H54 (cell line): Measurements from ENCODE around the gene MARCHF6.
A peak's percentile ranks its signal among the peaks of the same experiment; 100 is the strongest.
"Not testable (repeated sequence)": the region's sequence is repeated elsewhere in the genome, so short reads cannot be mapped to it uniquely, and the experiment has no call there.

Experiments
- DNase-seq: peaks from one replicate; pipeline ENCODE4 v3.0.0; 2011; ENCODE audit warnings: low spot score, mixed read lengths; ENCODE audit not compliant: insufficient read length
- FAIRE-seq: peaks from 3 replicates; lab custom pipeline; 2011; peaks lifted over from hg19 to GRCh38; lab: Jason Lieb, UNC
- POLR2A ChIP-seq: IDR thresholded peaks from 2 replicates; pipeline ENCODE4 v1.6.1; 2011; ENCODE audit warnings: low read depth, mild to moderate bottlenecking, low read length

The MARCHF6 gene

GRCh38 chr5:10367579-10367978 is 14.1 kb downstream of the MARCHF6 start:
- DNase-seq (no peak), FAIRE-seq (no peak)
- no peak for TF ChIP-seq POLR2A

DNA sequence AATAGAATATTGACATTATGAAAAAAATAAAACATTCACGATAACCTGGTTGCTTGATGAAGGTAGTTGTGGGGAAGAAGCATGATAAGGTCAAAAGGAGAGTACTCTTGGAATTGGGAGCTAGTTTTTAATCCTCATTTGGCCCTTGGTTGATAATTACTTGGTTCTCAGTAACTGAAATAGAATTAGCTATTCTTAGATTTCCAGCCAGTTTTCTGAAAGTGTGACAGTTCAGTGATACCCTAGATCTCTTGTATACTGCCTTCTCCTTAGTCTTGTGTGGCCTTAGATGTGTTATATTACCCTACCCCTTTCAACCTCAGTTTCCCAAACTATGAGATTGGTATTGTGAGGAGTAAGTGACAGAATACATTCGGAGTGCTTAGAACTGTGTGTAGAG is 17.4 kb downstream of the MARCHF6 start:
- DNase-seq (no peak), FAIRE-seq (no peak)
- no peak for TF ChIP-seq POLR2A

- FAIRE-seq: not testable (repeated sequence)
Observed at GRCh38 chr5:10371369-10371768, 17.9 kb downstream of the MARCHF6 start.

GRCh38 chr5:10372726-10373709 is 19.5 kb downstream of the MARCHF6 start:
- no peak for TF ChIP-seq POLR2A
- DNase-seq (no peak), FAIRE-seq (no peak)

More at GRCh38 chr5:10371369-10371768, 17.9 kb downstream of the MARCHF6 start:
- not testable (repeated sequence) for DNase-seq

- FAIRE-seq (no peak), DNase-seq (no peak)
- TF ChIP-seq POLR2A: no peak
Observed at GRCh38 chr5:10374046-10375022, 20.8 kb downstream of the MARCHF6 start.

- not testable (repeated sequence) for FAIRE-seq
Observed at GRCh38 chr5:10375146-10375545, 21.7 kb downstream of the MARCHF6 start.

GRCh38 chr5:10376544-10376943 is 23.0 kb downstream of the MARCHF6 start:
- no peak for FAIRE-seq
- no peak for DNase-seq
- no peak for TF ChIP-seq POLR2A

More at GRCh38 chr5:10375146-10375545, 21.7 kb downstream of the MARCHF6 start:
- not testable (repeated sequence) for DNase-seq

DNA sequence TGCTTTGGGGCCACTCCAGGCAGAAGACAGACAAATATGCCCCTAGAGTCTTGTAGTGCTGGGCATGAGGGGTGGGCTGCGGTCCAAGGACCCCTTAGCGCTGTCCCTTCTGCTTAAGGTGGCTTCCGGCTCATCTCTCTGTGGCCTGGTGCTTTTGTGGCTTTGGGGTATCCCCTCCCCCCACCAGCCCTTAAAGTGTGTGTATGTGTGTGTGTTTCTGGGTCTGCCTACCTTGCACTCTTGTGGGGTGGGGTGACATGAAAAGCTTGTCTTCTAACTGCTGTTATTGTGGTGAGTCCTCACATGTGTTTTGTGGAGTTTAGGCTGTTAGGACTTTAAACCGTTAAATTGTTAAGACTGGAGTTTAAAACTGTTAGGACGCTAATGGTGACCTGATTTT is 23.6 kb downstream of the MARCHF6 start:
- TF ChIP-seq POLR2A: no peak
- peak; percentile 73 for FAIRE-seq
- no peak for DNase-seq

DNA sequence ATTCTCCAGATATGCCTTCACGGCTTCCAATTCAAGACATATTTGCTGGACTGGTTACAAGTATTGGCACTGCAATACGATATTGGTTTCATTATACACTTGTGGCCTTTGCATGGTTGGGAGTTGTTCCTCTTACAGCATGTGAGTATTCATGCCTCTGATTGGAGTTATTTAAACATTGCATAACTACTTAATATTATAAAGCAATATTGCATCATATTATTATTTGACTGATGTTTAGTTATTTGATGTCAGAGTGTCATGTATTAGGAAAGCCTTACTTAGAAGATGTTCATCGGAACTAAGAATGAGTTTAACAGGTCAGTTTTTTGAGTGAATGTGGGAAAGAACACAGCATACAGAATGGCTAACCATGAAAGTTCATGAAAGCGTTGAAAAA is 28.3 kb downstream of the MARCHF6 start:
- no peak for DNase-seq
- TF ChIP-seq POLR2A: no peak
- FAIRE-seq: no peak

DNA sequence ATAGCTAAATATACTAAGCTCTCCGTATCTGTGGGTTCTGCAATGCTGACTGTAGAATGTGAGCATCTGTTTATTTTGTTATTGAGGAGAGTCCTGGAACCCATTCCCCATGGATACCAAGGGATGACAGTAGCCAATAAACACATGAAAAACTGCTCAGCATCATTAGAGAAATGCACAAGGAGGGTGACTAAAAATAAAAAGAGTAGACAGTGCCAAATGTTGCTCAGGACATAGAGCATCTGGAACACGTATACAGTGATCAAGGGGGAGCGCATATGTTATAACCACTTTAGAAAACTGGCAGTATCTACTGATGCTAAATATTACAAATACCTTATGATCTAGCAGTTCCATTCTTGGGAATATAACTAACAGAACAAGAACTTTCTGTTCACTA is 31.0 kb downstream of the MARCHF6 start:
- no peak for TF ChIP-seq POLR2A
- FAIRE-seq: peak; percentile 55
- DNase-seq: no peak

GRCh38 chr5:10387690-10388089 is 34.2 kb downstream of the MARCHF6 start:
- FAIRE-seq (peak; percentile 20), DNase-seq (no peak)
- no peak for TF ChIP-seq POLR2A

DNA sequence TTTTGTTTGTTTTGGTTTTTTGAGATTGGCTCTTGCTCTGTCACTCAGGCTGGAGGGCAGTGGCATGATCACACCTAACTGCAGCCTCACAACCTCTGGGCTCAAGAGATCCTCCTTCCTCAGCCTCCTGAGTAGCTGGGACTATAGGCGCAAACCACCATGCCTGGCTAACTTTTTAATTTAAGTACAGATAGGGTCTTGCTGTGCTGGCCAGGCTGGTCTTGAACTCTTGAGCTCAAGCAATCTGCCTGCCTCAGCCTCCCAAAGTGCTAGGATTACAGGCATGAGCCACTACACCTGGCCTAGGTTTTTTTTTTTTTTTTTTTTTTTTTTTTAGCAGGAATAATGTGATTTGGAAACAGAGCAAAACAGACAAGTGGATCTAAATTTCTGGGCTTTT is 37.6 kb downstream of the MARCHF6 start:
- DNase-seq (no peak), FAIRE-seq (no peak)
- no peak for TF ChIP-seq POLR2A

DNA sequence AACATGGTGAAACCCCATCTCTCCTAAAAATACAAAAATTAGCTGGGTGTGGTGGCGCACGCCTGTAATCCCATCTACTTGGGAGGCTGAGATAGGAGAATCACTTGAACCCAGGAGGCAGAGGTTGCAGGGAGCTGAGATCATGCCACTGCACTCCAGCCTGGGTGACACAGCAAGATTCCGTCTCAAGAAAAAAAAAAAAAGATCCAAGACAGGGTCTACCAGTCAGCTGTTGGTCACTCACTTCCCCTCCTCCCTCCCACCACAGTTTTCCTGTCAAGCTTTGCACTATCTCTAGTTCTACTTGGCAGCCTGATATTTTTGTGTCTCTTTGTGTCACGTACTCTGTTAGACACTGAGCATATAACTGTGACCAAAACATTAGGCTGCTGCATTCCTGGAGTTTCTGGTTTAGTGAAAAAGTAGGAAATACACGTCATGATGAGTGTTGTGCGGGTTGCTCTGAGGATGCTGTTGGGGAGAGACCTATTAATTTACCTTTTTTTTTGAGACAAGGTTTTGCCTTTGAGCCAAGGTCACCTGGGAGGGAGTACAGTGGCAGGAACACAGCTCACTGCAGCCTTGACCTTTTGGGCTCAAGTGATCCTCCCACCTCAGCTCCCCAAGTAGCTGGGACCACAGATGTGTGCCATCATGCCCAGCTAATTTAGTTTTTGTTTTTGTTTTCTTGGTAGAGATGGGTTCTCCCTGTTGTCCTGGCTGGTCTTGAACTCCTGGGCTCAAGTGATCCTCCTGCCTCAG is 39.3 kb downstream of the MARCHF6 start:
- FAIRE-seq: peak; percentile 11
- DNase-seq: not testable (repeated sequence)
